Measurements from ENCODE around the gene ADAM12.

The ADAM12 gene

DNA sequence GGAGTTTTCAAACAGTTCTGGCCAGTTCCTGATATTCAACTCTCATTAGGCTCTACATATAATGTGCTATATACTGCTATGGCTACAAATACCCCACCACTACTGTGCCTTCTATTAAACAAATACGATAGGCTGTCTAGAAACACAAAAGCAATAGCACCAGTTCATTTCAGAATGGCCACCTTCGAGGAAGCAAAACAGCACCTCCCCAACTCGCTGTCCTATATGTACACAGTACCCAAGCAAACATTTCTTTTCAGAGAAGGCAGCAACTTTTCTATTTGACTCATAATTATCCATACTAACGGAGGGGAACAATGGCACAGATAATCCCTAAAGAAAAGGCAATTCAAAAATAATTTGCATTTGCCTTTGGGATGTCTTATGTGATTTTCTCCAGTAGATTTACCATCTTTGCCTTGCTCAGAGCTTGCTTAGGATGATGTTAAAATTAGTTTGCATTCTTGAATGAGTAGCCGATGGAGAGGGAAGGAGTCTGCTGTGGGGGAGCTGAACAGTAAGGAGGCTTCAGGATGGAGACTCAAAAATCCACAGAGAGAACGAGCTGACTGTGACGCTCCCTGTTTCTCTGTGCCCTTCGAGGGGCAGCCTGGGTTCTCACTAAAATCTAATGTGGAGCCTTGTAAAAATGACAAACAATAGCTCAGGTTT lies 273.3 kb downstream of the ADAM12 start:
- DNase-seq (ENCODE audit: low spot score) = no peak

DNA sequence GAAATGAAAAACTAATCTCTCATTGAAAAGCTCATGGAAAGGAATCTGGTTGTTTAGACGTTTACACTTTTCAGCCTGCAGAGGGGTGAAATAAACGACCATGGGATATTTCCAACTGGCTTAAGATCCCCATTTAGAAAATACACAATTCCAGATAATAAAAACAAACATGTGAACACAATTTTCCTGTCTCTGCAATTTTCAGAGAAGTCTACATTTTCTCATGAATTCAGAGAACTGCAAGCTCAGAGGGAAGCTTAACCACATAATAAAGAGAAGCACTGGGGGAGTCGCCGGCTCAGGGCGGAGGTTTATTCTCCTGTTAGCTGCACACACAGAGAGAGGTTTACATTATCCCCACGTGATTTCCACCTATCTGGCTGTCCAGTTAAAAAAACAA lies 276.8 kb downstream of the ADAM12 start:
- DNase-seq (ENCODE audit: low spot score) = no peak

DNA sequence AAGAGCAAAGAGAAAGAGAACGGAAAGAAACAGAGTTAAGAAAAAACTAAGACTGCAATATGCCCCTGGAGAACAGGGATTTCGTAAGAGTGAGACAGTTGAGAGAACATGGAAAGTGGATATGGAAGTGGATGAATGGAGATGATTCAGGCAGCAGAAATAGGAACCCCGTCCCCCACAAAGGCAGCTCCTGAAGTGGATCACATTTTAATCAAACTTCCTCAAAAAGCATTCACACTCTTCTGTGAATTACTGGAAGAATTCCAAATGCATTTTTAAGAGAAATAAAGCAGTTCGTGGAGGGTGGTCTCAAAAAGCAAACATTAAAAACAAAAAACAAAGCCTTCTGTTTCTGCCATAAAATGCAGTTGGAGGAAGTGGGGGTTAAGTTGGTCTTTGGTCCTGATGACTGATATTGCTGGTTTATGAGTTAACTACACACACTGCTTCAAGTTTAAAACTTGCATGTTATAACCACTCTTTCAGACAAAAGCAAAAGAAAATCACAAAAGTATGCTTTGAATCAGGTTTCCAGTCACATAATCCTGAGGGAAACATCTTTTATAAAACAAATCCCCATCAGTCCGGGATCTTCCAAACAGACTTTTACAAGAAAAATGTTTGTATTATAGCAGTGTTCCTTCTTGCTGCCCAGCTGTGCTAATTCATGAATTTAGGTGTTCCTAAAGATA lies 277.6 kb downstream of the ADAM12 start:
- no peak for DNase-seq (ENCODE audit: low spot score)

DNA sequence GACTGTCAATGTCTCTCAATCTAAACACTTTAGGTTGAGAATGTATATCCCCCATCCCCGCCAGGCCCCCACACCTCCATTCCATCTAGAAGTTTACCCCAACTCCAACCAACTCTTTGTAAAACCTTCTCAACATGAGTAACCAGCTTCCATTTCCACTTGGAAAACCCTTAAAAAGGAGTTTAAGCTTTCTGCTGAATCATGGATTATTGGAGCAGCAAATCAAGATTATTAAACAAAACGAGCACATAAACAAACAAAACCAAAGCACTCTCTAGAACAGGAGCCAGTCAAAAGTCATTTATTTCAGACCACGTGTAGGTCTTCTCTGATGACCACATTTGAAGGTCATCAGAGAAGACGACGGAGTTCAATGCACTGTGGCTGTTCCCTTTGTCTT lies 278.4 kb downstream of the ADAM12 start:
- DNase-seq (ENCODE audit: low spot score) = no peak

DNA sequence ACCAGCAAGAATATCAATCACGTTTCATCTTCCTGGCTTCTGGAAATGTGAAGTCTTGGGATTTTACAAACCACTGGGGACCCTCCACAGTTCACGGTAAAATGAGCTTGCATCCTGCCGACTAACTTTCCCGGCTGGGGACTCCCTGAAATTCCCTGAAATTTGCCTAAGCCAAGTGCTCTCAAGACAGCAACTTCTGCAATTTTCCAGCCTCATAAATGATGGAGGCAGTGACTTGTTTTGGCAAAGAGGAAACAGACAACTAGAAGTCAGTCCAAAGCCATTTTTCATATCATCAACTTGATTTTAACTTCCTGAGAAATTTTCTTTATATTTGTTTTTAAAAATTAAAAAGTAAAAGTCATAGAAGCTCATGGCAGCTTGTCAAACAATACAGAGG lies 279.6 kb downstream of the ADAM12 start:
- DNase-seq (ENCODE audit: low spot score) = no peak

DNA sequence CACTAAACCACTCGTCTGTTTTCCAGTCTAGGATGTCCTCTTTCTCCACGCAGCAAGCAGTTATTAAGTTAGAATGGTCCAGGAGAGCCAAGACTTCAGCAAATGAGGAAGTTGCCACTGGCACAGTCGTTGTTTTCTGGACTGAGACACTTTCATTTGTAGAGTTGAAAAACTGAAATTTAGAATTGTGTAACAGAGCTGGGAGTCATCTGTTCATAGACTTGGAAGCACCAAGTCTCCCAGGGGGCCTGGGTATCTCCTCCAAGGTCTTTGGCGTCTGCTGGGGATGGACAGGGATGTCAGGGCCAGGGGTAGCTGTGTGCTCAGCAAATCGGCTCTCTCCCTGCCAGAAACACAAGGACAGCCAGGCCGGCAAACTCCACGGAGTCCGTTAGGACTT lies 283.5 kb downstream of the ADAM12 start:
- no peak for DNase-seq (ENCODE audit: low spot score)

DNA sequence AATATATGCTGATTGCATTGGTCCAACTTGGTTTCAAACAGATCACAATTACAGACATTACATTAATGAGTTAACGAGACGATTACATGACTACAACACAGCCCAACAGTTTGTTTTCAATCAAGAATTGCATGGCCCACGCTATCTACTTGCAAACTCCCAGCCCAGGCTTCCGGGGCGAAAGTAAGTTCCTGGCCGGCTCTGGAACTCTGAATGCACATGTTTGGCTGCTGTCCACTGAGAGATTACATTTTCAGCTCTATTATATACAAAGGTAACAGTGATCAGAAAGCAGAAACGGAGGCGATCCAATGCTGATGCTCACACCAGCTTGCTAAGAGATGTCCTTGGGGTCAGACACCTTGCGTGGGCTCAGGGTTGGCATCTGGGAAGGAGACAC lies 285.6 kb downstream of the ADAM12 start:
- no peak for DNase-seq (ENCODE audit: low spot score)

DNA sequence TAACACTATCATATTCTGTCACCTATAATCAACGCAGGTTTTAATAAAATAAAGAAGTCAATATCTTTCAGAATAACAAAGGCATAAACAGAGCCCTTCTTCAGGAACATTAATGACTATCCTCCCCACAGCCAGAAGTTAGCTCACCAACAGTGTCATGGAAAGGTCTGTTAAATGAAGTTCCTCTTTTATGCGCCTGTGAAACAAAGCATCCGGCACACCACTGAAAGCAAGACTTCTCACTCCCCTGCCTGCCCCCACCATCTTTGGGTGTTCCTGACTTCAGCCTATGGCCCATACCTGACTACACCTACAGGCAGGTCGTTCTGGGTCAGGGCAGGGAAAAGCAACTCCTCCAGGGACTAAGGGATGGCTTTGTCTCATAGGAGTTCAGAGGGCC lies 286.5 kb downstream of the ADAM12 start:
- no peak for DNase-seq (ENCODE audit: low spot score)

DNA sequence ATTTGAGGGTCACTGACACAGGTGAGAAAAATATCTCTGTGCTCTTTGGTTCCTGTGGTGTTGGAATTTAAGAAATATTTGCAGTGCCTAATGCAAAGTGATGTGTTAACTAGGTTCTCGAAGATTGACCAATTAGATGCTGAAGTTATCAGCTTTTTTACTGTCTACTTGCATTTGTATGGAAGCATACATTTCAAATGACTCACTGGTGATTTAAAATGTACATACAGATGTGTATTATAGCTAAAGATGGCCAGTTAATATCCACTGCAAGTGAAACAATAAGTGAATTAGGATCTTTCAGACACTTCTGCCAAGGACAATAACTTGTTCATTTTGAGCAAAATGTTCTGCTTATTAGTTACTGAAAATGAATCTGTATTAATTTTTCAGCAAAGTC lies 287.0 kb downstream of the ADAM12 start:
- DNase-seq (ENCODE audit: low spot score) = no peak

DNA sequence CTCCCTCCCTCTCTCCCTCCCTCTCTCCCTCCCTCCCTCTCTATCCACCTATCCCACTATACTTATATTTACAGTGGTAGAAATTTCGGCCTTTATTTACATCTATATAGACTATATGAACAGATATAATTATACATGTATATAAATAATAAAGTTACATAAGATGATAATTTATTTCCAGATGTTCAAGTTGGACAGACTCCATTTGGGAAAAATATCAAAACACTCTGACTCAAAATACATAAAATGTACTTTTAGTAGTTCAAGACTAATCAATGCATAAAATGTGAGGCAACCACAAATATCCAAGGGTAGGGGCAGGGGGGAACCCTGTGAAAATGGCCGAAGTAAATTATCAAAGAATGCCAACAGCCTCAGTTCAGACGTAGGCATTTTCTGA lies 288.9 kb downstream of the ADAM12 start:
- DNase-seq (ENCODE audit: low spot score) = no peak

DNA sequence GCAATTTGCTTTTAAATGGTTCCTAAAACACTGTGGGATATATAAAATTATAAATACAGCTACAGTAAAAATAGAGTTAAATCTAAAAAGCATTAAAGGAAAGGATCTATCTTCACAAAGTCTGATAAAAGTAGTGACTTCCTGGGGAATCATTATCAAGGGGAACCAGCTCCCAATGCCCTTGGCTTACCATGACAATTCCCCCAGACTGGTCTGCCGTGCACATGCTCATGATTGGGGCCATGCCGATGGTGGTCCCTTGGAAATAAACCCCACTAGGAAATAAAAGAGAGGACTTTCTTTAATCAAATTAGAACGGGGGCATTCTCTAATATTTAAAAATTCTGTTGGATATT lies 290.1 kb downstream of the ADAM12 start:
- DNase-seq (ENCODE audit: low spot score) = no peak

DNA sequence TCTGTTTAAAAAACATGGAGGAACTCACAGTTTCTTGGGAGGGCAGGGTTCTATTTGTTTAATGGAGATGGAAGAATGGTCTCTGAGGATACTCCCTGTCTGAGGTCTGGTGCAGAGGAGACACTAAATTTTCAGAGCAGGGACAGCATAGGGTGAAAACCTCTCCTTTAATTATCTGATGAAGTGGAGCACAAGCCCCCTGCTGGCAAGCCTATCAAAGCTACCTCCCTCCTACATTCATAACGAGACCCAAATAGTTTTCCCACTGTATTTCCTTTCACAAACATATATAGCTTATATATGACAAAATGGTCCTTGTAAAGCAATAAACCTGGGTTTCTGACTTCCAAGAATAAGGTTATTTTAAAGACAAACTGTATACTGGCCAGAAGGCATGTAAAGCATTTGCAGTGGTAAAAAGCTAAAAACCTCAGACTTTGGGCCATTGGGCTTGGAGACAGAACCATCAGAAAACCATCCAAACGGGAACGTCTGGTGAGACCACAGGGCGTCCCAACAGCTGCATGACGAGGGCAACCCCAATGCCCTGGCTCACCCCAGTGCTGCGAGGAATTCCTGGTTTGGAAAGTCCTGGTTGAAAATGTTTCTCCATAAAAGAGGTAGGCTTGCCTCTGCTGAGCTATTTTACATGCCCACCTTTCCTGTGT lies 290.6 kb downstream of the ADAM12 start:
- DNase-seq (ENCODE audit: low spot score) = no peak

DNA sequence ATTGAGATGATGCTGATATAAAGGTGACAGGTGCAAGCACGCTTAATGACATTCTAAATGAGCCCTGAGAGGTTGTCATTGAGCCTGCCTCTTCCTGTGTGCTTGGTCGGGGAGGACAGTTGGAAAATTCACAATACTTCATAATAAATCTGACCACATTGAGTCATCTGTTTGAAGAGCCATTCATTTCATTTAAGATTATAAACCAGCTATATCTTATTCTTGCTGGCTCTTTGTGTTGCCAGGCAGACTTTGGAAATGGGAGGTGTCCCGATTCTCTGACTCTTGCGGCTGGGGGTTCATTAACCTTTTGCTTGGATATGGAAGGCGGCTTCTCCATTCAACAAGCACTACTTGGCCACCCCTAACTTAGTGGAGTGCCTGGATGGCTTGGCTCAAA lies 293.7 kb downstream of the ADAM12 start:
- no peak for DNase-seq (ENCODE audit: low spot score)

DNA sequence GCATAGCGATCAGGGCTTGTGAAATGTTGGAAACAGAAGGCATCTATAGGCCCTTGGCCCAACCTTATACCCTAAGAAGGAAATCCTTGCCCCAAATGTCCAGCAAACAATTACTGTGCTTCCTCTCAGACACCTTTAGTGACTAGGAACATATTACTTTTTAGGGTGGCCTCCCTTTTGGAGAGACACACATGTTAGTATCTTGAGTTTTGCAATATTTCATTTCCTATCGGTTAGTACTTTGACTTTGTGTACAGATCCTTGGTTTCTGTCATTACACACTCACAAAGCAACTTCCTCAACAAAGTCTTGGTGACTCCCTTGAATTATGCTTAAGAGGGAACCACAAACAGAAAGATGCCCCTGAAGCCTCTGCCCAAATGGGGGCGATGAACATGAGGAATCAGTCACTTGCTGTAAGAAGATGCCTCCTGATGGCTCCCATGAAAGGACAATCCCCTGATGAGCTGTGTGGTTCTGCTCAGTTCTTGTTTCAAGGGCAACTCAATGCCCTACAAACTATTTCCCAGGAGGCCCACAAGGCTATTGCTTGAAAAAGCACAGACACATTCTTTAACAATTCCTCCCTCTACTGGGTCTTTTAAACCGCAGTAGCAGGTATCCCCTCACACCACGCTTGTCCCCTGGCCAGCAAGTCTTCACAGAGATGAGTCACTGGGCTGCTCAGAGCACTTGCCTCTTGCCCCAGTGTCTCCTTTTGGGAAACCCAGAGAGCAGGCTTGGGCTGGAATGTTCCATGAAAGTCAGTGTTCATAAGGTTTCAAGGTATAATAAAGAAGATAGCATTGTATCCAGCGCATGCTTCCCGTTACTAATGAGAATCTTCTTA lies 295.7 kb downstream of the ADAM12 start:
- DNase-seq (ENCODE audit: low spot score) = no peak

DNA sequence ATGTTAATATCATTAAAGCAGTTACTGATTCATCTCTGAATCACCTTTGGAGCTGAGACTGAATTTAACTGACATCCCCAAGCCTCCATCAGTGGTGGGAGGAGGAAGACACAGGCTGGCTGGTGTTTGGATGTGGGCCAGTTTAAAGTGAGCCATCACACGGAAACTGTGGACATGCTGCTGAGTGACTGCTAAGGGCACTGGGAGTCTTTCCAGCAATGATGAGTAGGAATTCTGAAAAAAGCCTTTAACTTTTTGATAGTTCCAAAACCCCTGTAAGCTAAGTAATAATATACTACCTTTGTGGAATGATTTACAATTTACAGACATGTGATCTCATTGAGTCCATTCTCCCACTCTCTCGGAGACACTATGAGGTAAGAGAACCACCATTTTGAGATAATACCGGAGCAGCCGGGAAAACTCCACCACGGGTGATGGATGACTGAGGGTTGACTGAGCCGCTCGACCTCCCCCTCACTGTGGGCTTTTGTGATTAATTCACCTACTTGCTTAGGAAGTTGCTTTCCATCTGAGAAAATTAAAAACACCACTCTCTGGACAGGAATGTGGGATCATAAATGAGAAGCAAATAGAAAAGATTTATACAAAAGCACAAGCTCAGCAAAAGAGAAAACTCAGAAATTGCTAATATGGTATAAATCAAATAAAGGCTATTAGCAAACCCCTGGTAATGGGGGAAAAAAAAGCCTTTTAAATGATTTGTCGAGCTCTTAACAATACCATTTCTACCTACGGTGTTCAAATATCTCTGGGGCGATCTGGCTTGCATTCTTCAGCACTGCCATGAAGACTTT lies 297.2 kb downstream of the ADAM12 start:
- DNase-seq (ENCODE audit: low spot score) = no peak

DNA sequence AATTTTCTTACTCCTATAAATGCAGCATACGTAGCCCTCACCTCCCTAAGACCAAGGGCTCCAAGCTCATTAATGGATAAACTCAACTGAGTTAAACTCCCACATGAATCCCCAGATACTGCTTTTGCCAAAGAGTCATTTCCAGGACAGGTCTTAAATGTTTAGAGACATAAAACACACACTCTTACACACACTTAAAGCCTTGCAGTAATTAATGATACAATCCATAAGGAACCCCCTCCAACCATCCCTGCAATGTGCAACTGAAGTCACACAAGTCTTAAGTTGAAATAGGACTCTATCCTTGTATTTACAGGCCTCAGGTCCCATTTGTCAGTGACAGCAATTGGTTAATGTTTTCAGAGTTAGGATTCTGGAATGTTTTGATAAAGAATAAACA lies 297.8 kb downstream of the ADAM12 start:
- DNase-seq (ENCODE audit: low spot score) = no peak

DNA sequence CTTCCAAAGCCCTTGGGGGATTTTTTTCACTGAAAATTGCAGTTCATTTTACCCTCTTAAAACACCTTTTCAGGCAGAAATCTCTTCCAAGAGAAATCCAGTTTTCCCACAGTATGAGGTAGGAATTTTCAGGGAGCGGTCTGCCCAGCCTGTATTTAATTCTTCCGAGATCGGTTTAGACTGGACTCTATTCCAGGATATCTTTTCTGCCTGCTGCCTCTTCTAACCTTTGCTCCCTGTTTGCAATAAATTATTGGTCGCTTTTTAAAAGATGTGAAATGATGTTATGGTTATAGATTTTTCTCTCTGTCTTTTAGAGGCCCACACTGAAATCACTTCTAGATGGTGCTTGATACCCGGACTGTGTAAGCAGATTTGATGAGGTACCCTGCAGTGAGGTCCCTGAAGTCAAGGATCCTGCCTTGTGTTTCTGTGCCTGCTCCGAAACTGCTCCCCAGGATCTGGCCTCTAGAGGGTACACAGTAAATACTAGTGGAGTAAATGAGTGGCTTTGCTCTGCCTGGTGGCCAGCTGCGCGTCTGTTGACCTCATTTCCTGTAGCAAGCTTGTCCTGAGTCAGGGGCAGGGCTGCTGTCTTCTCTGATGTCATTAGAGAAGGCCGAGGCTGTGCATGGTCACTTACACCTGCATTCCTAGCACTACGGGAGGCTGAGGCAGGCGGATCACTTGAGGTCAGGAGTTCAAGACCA lies 300.3 kb downstream of the ADAM12 start:
- no peak for DNase-seq (ENCODE audit: low spot score)

DNA sequence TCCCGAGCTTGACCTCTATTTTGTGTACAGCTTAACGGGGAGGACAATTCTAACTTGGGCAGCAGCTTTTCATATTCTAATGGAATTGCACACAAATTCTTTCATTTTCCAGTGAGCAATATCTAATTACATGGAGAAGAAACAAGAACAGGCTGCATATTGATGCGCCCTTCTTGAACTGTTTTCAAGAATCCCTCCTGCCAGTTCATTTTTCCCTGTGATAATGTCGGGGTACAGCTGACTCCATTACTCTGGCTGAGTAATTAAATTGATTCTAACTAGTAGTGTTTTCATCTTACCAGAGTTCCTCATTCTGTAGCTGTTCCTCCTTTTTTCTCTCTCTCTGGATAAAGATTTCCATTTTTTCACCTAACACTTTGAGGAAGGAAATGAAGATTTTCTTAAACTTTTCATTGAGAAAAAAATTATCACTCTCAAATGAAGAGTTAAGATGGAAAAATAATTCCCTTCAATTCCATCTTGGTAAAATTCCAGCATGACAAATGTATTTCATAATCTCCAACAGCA lies 301.1 kb downstream of the ADAM12 start:
- DNase-seq (ENCODE audit: low spot score) = no peak

DNA sequence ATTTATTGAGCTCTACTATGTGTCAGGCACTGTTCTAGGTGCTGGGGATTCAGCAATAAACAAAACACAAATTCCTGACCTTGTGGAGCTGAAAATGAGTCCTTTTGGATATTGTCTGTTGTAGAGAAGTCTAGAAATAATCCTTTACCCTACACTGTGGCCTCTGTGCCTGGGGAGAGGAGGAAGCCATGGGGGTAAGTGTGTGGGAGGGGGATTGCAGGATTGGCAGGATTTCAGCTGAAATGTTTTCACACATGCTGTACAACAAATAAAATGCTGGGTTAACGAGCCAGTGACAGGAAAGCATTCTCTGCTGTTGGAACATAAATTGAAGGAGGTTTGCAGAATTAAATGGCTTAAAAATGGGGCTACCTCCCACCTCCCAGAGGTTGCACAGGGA lies 302.5 kb downstream of the ADAM12 start:
- DNase-seq (ENCODE audit: low spot score) = no peak

DNA sequence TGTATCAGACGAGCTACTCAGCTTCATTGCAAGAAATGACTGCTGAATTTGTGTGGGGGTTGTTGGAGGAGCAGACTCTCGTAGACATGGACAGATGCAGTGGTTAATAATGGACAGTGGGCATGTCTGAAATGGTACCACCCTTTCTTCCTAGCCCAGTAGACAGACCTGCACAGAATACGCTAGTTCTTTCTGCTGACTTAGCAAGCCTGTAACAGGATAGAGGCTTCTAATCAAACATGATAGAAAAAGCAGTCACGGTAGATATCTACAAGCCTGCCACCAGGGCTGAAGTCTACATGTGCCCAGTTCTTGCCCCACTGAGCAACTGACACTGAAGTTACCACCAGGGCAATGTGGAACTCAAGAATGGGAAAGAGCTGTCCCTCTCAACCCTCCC lies 303.9 kb downstream of the ADAM12 start:
- no peak for DNase-seq (ENCODE audit: low spot score)

DNA sequence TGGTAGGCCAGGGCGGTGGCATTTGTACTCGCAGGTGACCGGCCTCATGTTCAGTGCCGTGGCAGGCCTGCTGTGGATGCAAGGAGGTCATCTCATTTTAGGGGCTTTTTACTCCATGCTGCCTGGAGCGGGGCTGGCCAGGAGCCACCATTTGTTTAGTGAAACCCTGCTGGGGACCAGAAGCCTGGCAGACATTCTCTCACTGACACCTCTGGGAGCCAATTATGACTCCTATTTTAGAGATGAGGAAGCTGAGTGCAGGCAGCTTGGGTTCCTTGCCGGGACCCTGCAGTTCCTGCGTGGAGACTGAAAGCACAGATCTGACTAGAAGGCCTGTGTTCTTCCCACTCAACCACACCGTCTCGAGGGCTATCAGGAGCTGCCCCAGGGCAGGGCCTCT lies 305.3 kb downstream of the ADAM12 start:
- DNase-seq (ENCODE audit: low spot score) = no peak
